HT1080 (cell line): Measurements from ENCODE around the gene KIF26B. TPM values are rescaled to one million over a fixed set of nuclear protein-coding genes. Genes with fewer than 3 reads are reported as not detected.

Experiments
- DNase-seq: peaks from one replicate; pipeline ENCODE4 v3.0.0-alpha.2; 2015; ENCODE audit warnings: low read depth
- total RNA-seq: library from RNA; depleted of rRNA; stranded (reverse); fragments of >200 nt; shearing (Covaris generic); gene quantifications from 2 replicates; pipeline ENCODE4 v1.2.3, GENCODE V29; 2014

The KIF26B gene
- total RNA-seq, 1 experiment from 2014 or later: 0.90 TPM

DNA sequence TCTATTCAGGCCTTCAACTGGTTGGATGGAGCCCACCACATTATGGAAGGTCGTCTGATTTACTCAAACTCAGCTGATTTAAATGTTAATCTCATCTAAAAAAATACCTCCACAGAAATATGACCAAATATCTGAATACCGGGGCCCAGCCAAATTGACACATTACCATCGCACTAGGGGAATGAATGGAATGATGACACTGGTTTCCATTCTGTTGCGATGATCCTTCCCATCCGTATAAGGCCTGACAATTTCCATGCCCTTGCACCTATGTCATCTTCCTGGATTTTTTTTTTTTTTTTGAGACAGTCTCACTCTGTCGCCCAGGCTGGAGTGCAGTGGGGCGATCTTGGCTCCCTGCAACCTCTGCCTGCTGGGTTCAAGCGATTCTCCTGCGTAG, 397.5 kb downstream of the KIF26B start:
- DNase-seq: no peak

DNA sequence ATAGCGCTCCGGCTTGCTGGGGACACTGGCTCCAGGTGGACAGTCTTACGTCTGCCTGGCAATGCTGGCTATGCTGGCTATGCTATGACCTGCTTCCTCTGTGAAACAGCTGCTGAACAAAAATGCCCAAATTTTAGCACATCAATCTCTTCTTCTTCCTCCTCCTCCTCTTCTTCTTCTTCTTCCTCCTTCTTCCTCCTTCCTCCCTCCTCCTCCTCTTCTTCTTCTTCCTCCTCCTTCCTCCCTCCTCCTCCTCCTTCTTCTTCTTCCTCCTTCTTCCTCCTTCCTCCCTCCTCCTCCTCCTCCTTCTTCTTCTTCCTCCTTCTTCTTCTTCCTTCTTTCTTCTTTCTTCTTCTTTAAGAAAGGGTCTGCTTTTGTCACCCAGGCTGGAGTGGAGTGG, 401.3 kb downstream of the KIF26B start:
- no peak for DNase-seq

- DNase-seq: no peak
Observed at GRCh38 chr1:245558069-245558468, 403.3 kb downstream of the KIF26B start.

- no peak for DNase-seq
Observed at GRCh38 chr1:245560316-245560859, 405.6 kb downstream of the KIF26B start.

DNA sequence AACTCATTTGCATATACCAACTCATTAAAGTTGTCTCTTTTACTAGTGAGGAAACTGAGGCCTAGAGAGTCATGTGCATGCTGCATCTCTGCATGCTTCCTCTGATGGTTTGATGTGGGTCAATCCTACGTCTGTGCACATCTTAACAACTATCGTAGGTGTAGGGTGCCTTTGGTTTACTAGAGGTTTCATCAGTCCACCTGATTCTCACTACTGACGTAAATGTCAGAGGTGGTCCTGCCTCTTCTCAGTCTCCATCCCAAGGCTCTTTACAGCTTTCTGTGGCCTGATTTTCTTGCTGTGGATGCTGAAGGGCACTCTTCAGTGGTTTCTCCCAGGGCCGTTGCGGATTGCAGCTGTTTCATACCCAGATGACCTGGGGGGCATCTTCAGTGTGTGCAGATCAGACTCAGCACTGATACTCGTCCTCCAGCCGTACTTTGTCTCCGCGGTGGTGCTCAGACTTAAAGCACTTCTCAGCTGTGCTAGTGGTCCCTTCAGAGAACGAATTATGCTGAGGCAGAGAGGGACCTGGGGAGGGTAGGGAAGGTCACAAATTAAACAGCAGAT, 407.0 kb downstream of the KIF26B start:
- DNase-seq: no peak

GRCh38 chr1:245566134-245566533, 411.3 kb downstream of the KIF26B start:
- DNase-seq: no peak

- DNase-seq: no peak
Observed at GRCh38 chr1:245566952-245567351, 412.2 kb downstream of the KIF26B start.

GRCh38 chr1:245571815-245572294, 417.1 kb downstream of the KIF26B start:
- no peak for DNase-seq

DNA sequence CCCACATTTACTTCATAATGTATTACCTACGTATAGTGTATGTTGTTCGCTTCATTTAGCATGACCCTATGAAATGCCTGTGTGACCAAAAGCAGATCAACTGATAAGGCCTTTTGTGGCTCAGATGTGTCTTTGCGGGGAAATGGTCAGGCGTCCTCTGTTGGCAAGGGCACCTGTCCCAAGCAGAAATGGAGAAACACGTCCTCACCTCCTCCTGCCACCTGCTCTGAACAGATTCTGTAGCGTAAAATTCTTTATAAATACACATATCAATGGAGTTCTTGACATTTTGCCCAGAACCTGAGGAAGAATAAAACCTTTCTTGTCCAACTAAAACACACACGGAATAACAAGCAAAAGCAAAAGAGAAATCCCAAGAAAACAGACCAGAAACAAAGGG, 417.9 kb downstream of the KIF26B start:
- DNase-seq: no peak

DNA sequence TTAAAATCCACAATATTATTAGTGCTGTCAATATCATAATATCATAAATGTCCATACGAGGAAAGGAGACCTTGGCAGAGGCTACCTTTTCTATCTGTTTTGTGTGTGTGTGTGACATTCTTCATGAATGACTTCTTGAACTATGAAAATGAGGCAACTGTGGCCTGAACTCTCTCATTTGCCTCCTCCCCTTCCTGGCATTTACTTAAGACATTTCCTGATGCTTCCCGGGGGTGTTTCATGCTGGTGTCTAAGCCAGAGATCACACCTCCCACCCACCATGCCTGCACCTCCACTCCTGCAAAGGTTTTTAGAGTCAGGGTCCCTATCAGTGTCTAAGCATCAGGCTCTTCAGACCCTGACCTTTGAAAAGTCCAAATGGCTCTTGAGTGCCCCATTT, 420.9 kb downstream of the KIF26B start:
- no peak for DNase-seq

DNA sequence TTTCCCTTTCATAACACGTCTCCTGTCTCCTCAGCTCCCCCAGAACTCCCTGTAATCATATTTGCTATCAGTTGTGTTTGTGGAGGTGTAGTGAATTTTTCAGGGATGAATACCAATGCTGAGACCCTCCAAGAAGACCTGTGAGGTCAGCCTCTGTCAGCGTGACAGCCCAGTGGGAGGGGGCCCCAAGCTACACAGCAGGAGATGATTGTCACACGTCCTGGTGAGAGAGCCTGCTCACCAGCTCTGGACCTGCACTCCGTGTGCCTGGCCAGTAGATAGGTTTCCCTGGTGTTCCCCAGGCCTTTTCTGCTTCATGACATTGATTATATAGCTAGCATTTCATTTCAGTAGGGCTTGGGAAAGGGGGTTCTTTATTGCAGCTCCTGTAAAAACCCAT, 421.5 kb downstream of the KIF26B start:
- no peak for DNase-seq

GRCh38 chr1:245577191-245578157, 422.7 kb downstream of the KIF26B start:
- DNase-seq: no peak

GRCh38 chr1:245578308-245578707, 423.5 kb downstream of the KIF26B start:
- DNase-seq: no peak

DNA sequence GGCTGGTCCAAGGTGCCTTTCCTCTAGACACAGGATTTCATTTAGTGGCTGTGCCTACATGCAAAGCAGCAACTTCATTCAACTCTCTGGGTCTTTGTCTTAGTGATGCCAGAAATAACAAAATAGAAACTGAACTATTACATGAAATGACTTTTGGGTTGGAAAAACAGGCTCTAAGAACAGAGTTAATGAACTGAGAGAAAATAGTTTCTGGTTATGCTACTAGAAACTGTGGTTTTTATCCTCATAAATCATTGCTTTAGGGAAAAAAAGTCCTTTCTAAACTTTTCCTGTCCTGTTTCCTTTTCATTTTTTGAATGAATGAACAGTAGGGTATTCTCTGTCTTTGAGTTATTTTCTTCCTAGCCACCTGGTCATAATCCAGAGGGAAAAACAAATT, 424.0 kb downstream of the KIF26B start:
- no peak for DNase-seq

DNA sequence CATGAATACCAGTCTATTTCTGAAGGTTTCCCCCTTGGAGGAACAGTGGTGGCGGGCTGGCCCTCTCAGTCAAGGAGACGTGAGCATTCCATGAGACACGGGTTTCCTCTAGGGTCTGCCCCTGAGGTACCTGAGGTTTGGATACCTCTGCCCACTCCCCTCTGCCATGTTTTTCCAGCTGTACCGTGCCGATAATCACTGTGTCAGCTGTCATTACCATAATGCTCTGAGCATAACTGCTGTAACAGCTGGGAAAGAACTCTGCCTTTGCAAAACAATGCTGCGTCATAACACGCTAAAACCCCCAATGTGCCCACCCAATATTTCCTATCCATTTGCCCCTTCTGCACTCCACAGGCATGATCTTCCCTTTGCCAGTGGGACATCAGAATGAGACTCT, 425.1 kb downstream of the KIF26B start:
- no peak for DNase-seq

DNA sequence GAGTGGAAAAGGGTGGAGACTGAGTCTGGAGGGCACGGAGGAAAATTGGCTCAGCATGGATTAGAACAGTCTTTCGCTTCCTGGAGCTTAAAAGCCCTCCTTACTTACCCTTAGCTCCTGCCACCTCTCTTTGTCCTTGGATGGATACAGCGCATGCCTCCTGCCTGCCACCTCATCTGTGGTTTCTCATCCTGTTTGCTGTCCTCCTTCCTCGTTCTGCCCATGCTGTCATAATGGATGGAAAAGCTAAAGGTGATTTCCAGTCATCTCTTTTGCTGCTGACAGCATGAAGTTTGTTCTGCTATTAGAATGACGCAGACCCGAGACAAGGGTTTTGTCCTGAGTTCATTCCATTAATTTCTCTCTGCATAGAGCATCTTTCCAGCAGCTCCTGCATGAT, 425.9 kb downstream of the KIF26B start:
- DNase-seq: peak; percentile 32

DNA sequence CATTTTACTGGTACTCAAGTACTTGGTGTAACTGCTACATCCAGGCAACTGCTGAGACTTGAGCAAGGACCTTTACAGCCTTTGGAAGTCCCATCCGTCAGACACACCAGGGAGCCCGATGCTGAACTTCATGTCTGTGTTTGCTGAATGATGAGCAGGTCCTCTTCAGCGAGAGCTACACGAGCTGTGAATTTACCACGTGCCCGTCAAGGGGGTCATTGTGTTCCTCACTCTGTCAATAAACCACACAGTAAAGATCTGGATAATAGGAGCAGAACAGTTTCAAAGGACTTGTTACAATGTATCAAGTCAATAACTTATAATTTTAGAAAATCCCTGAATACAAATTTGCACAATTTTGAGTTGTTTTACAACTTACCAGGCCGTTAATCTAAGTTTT, 427.2 kb downstream of the KIF26B start:
- DNase-seq: no peak

GRCh38 chr1:245583081-245583480, 428.3 kb downstream of the KIF26B start:
- DNase-seq: no peak

- DNase-seq: no peak
Observed at GRCh38 chr1:245583575-245584330, 429.0 kb downstream of the KIF26B start.

DNA sequence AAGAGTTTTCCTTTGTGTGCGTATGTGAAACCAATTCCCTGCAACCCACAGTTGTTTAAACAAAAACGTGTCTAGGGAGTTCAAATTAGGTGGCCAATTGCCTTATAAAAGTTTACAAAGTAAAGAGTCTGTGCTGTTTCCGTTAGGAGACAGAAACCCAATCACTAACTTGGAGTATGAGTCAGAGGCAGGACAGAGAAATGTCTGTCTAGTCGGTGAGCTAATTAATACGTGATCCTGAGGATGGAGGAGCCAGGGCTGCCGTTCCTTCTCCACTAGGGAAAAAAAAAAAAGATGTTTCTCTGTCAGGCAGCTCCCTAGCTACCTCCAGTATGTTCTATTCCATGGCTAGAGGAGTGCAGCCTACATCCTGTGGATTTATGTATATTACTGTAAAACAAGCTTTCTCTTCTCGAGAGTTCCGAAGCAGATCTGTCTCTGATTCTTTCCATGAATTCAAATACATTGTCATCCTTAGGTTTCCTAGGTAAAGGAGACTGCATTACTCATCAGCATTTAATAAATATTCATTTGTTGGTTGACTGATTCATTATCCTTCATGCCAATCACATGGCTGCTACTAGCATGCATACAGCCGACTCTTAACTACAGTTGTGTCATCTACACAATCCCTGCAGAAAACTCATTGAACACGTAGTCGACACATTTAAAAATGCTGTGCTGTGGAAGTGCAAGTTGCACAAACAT, 430.6 kb downstream of the KIF26B start:
- DNase-seq: peak; percentile 89
